NCI-H2107 treated with DMSO at 0.1 percent for 48 hours (cell line): ENCODE results near the gene TBX2.
"Not testable (repeated sequence)": the region's sequence is repeated elsewhere in the genome, so short reads cannot be mapped to it uniquely, and the experiment has no call there.

ENCODE experiments used
- DNase-seq: peaks from one replicate; lab custom pipeline; 2025; ENCODE audit not compliant: unreplicated experiment; lab: John Stamatoyannopoulos, UW

The TBX2 gene

DNA sequence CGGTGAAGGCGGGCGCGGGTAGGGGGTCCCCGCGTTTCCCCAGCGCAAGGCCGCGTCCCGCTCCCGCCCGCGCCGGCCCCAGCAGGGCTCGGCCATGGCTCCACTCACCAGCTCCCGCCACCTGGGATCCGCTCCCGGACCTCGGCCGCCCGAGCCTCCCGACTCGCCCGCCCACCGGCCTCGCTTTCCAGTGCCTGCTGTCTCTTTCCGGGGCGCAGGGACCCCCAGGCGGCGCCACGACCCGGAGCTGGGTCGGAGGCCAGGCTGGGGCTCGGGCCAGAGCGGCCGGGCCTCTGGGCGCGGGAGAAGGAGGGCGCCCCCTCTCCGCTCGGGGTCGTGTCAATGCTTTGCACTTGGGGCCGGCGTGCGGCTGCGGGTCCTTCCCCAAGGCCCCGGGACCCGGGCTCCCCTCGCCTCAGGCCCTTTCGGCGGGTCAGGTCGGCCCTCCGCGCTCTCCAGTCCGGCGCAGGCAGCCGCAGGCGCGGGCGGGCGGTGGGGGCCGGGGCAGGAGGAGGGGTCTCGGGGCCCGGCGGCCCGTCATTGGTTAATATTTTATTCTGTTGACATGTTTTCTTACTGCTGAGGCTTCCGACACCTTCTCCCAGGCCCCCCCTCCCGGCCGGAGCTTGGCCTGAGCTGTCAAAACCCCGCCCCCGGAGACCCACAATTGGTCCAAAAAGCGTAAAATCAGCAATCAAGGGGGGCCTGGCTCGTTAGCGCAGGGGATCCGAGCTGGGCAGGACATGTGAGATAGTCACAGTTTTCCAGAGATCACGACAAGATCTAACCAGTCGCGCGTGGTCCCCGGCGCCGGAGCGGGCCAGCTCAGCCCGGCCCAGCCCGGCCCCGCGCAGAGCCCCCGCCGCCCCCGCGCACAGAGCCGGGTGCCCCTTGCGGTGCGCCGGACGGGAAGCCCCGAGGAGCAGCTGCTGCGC, at the start of gene TBX2:
TSS of gene TBX2 (plus strand) at position 713 of the 935 bp plus-strand sequence. CDS start 334 bp downstream, outside the sequence.
- no peak for DNase-seq

DNA sequence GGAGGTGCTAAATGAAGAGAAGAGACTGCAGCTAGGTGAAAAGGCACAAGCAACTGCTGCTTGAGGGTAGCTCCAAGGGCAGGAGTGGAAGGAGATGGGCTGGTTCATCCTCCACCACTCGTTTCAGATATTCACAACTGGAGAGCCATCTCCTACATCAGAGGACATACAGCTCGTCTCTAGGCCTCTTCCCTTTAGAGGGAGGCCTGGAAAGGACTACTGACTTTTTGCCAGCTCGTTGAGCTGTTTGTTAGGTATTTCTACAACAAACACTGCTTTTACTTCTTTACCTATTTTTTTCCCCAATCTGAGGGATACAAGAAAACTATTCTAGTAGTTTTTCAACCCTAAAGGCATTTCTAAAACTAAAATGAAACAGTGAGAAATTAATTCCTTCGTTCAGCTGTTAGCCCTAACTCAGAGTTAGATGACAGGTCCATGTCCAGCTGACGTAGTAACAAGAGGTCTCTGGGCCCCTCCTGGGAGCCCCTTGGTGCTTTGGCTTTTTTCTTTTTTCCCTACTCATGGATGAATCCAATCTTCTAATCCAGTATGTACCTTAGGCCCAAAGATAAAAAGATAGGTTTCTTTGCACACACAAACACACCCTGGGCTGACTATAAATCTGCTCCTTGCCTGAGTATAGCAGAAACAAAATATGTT, 47.8 kb upstream of the TBX2 start:
- no peak for DNase-seq

DNA sequence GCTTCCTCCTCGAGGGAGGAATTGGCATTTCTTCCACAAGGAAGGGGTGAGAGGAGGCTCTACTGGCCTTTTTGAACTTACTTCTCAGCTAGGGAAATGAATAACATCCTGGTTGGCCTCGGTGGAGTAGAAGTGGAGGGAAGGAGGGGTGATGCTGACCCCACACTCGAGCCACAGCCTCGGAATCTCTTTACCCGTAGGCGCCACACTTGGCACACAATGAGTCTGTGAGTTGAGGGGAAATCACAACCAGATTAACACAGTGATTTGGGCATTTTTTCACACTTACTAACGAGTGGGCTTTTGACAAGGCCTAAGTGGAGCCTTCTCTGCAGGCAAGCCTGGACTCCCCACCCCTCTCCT, 47.3 kb upstream of the TBX2 start:
- no peak for DNase-seq

DNA sequence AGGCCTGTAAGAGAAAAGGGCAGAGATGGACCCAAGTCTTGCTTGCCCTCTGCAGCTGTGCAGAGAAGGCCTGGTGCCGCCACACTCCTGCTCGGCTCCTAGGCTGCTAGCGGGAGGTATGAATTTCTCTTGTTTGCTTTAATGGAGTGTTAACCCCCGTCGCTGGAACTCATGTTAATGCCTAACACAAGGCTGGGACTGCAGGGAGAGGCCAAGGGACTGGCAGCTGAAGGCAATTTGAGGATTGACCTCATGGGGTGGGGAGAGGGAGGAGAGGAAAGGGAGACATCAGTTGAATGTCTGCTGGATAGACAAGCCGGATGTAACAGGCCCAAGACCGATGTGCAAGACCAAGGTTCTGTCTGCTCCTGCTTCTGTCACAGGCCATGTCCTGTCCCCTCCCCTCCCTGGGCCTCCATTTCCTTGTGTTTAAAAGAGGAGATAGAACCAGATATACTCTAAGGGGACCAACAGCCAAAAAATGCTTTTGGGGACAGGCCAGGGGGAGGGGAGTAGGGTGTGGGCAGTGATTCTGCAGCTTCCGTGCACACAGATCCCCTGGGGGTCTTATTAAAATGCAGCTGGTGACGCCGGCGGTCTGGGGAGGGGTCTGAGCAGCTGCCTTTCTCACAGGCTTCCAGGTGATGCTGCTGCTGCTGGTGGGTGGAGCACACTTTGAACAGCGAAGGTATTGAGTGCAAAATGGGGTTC, 46.7 kb upstream of the TBX2 start:
- no peak for DNase-seq

DNA sequence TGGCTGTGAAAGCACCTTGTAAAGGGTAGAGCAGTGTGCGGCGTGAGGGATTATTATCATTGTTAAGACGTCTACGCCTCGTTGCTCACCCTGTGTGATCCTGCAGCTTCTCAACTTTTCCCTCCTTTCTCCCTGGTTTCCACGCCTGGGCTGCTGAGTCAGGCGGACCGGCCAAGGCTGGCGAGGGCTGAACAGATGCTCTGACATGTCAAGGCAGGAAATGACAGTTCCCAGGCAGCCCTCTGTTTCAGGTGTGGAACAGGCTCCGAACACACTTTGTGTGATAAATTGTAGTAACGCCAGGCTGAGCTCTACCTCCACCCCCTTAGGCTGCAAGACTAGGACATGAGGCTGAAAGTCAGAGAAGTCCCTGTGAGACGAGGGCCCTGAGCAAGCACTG, 46.0 kb upstream of the TBX2 start:
- no peak for DNase-seq

DNA sequence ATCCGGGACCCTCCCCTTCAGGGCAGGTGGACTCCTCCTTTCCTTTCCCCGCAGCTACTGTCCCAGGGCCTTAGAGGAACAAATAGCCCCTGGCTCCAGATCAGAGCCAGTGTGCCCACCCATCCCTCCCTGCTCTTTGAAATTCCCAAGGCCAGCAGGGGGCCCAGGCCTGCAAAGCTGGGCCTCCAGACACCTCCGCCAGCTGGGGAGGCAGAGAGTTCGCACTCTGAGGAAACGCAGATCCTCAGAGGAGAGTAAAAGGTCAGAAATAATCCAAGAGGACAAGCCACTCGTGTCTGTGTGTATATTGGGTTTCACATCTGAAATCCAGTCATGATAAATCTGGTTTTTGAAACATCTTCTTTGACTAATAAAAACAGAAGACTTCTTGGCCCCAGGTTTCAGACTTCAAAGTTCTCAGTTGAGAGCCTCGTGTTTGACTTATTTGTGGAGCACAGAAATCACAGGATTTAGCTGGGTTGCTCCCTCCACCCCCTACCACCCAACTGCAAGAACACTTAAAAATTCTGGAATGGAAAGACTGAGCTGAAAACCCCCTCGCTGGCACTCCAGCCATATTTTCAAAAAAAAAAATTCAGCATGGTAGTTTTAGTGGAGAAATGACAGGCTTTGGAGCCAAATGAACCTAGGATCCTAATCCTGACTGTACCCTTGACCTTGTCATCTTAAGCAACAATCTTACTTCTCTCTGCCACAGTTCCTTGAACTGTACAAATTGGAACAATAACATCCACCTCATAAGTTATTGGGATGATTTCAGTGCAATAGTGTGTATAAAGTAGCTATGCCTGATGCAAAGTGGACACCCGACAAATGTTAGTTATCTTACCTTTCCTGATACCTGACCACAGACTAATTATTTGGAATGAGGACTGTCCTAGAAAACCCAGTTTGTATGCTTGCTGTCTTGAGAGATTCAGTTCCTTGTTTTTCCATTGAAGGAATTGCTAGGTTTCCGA, 44.5 kb upstream of the TBX2 start:
- no peak for DNase-seq

DNA sequence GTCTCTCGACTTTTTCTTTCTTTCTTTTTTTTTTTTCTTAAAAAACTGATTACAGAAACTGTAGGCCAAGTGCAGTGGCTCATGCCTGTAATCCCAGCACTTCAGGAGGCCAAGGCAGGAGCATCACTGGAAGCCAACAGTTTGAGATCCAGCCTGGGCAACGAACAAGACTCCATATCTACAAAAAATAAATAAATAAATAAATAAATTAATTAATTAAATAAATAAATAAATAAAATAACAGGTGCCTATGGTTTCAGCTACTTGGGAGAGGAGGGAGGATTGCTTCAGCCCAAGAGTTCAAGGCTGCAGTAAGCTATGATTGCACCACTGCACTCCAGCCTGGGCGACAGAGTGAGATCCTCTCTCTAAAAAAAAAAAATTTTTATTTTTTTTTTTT, 42.6 kb upstream of the TBX2 start:
- not testable (repeated sequence) for DNase-seq

DNA sequence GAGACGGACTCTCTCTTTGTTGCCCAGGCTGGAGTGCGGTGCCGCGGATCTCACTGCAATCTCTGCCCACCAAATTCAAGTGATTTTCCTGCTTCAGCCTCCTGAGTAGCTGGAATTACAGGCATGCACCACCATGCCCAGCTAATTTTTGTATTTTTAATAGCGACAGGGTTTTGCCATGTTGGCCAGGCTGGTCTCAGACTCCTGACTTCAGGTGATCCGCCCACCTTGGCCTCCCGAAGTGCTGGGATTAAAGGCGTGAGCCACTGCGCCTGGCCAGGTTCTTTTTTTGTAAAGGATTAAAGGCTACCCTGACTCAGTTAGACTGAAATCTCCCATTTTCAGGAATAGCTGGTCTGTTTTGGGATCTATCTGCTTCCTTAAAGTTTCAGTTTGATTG, 40.1 kb upstream of the TBX2 start:
- not testable (repeated sequence) for DNase-seq

DNA sequence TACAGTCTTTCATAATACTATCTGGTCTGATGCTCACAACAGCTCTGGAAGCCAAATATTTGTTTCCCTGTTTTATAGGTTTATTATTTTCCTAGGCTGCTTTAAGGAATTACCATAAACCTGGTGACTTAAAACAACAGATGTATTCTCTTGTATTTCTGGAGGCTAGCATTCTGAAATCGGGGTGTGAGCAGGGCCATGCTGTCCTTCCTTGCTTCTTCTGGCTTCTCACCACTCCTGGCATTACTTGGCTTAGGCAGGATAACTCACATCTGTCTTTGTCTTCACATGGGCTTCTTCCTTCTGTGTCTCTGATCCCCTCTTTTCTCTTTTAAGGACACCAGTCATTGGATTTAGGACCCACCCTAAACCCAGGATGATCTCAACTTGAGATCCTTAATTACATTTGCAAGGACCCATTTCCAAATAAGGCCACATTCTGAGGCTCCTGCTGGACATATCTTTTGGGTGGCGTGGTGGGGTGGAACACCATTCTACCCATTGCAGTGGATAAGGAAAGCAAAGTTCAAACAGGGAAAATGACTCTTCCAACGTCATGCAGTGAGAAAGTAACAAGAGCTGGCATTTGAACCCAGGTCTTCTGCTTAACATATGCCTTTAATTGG, 39.2 kb upstream of the TBX2 start:
- no peak for DNase-seq

DNA sequence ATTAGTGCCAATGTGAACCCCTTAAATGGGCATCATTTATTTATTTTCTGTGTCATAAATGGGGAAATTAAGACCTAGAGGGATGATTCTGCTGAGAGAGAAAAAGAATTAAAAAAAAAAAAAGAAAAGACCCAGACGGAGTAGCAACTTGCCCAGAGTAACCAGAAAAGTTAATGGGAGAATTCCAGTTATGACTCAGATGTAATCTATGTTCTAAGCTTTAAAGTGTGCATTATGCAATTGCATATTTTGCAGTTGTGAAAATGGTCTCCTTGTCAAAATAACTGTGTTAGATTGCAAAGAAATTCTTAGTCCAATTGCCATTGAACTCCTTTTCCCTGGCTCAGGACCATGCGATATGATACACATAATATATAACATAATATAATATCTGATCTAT, 38.6 kb upstream of the TBX2 start:
- DNase-seq, result no peak

DNA sequence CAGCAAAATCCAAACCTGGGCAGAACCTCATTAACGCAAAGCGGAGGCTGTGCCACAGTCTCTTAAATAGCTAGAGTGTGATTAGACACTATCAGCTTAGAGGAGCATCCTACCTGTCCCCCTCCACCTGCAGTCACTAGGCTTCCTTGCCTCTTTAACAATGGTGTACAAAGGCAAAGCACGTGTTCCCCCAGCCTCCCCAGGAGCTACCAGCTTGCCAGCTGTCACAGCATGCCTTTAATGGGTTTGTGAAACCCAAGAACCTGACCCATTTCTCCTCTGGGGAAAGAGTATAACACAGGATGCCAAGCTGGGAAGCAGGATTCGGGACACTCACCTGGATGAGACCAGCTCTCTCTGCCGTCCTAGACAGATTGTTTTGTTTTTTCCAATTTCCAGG, 37.2 kb upstream of the TBX2 start:
- DNase-seq, result peak; percentile 89

DNA sequence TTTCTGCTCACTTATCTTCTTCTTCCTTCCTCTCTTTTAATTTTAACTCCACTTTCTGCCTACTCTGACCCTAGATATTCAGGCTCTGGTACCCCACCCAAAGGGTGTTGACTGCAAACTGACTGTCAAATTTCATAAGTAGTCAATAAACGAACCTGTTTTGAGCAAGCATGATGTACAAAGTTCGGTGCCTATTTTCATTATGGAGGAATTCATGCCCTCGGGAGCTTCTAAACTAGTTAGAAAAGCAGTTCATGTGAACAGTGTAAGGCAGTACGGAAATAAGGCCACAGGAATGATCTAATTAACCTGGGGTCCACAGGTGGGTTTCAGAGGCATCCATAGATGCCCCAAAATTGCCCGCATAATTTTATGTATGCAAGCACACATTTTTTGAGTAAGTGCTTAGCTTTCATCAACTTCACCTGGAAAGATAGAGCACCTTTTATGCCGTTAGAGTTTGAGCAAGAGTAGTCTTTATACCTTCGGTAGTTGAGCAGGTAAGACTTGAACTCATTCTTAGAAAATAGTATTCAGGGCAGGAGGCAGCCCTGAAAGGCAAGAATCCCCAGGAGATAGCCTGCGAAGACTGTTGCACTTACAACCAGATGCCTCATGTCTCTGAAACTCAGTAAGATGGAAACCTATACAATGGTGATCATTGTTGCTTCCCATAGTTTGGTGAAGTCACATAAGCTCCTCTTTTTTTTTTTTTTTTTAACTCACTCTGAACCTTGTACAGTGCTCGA, 36.6 kb upstream of the TBX2 start:
- DNase-seq, result no peak

DNA sequence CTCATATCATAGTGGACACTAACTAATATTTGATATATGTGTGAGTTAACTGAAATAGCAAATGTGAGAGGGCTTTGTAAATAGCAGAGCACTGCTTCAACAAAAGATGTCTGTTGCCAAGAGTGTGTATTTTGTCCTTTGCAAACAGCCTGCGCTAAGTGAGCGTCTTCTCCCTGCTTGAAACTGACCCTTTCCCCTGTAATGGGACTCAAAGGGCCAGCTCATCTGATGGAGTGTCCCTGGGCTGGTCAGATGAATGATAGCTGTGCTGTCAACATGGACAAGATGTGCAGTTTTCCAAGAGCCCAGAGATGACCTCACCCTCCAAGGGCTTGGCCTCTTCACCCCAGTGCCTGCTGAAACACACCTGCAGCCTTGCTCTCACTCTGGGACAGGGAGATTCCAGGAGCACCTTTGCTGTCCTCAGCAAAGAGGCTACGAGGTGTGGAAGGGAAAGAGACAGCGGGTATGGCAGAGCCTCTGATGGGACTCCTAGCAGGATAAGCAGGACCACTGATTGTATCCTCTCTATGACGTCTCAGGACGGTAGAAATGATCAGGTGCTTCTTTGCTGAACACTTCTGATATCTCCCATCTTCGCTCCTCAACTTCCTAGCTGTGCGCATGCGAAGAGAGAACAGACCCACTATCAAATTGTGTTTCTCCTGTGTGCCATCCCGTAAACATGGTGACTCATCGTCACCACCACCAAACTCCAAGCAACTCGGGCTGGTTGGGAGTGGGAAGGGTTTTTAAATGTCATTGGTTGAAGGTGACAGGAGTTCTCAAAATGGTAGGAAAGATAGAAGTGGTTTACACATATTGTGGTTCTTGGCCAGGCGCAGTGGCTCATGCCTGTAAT, 35.8 kb upstream of the TBX2 start:
- DNase-seq, result no peak

DNA sequence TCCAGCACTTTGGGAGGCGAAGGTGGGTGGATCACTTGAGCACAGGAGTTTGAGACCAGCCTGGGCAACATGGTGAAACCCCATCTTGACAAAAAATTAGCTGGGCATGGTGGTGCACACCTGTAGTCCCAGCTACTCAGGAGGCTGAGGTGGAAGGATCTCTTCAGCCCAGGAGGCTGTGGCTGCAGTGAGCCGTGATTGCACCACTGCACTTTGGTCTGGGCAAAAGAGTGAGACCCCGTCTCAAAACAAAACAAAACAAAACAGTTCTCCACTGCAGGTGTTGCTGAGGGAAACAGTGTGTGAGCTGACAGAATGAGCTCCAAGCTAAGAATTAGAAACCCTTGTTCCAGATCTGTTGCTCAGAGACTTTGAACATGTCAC, 35.2 kb upstream of the TBX2 start:
- no peak for DNase-seq

DNA sequence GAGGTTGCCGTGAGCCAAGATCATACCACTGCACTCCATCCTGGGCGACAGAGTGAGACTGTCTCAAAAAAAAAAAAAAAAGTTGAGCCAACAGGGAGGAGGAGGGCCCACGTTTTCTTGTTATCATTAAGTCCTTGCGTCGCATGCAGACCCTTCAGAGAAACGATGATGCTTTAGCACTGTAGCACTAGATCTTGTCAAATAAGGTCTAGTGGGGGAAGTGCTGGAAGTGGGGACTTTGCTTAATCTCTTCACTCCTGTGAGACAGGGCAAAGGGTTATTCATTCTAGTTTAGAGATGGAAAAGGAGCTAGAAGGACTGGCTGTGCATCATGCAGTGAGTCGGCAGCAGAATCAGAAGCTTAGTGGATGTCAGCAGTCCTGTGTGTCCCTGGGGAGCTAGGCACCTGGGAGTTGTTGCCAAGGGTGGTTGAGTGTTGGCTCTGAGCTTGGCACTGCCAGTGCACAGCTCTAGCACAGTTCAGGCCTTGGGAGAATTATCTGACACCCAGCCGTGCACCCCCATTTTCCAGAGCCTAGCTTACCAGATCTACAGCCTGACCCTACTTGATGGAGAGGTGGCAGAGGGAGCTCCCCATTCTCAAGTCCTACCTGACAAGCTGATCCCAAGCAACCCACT, 33.4 kb upstream of the TBX2 start:
- peak; percentile 82 for DNase-seq

DNA sequence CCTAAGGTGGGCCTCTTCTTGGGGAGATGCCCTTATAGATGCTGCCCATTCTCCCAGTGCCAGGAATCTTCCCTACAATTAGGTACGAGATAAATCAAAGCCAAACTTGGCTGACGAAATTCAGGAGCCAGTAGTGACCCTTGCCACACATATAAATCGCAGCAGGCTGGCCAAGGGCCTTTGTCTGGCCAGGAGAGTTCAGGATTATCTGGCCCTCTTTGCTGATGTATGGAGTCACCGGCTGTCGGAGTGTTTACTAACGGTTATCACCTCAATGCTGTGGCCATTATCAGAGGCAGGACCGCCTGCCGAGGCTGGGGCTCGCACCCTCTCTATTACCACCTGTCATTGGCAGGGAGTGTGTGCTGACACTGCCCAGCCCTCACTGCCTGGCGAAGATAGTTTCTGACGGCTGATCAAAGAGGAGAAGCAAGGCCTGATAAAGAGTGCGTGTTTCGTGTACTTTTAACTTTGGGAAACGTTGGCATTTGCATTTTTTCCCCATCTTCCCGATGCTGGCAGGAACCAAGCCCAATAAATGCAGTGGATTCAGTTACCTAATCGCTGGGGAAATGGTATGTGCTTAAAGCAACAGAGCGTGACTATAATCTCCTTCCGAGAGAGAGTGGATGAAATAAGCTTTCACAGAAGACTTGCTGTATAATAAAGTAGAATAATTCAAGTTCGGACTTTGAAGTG, 32.8 kb upstream of the TBX2 start:
- peak; percentile 88 for DNase-seq

DNA sequence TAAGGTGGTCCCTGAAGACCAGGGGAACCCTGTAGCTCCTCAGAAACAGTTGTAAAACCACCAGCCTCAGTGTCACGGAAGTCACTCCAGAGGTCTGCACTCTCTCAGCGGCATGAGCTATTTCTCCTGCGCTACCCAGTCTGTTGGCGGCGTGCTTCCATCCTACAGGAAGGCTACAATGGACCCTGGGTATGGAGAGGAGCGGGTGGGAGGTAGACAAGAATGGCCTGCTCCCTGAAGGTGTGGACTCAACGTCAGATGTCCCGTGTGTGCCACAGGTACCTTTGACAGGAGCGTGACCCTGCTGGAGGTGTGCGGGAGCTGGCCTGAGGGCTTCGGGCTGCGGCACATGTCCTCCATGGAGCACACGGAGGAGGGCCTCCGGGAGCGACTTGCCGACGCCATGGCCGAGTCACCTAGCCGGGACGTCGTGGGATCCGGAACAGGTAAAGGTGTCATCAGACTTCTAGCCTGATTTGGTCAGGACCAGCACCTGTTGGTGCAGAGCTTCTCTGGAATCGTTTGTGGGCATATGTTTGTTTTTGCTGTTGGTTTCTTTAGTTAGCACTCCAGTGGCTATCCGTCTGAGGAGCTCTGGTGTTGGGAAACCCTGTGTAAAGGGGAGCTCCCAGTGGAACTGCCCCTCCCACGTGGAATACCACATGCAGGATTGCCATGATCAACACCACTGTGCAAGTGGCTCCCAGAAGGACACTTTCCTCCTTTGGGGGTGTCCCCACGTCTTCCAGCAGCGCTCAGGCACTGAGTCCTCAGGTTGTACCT, 31.4 kb upstream of the TBX2 start:
- DNase-seq, result no peak
